ENCODE results near the gene SND1. TPM values are rescaled to one million over a fixed set of nuclear protein-coding genes. Genes with fewer than 3 reads are reported as not detected.

The SND1 gene
- total and polyA plus RNA-seq, 12 donors, result 58.9 to 266 (median 132) TPM

DNA sequence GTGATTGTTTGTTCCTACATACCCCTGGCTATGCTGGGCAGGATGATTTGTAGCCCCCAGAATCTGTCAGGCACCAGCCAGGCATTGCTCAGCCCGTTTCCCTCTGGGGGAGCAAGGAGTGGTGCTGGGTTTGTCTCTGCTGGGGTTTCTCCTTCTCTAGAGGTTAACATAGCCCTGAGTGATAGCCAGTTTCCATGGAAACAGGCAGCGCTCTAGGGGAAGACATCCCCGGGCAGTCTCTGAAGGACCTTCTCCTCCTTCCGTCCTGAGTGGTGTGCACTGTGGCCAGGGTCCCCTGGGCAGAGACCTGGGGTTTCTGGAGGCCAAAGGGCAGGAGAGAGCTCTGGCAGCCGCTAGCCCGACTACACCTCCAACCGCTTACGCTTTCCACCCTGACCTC lies 429.8 kb downstream of the SND1 start:
- intact Hi-C loops (cut with DNase I), result no loop called here
- H3K9me3 ChIP-seq (replicated peaks in 1 of 3), result no peaks in the 10 kb centered on the region
- H3K4me3 ChIP-seq, result no peak overlapping the region
- H3K36me3 ChIP-seq (replicated peaks in 1 of 2), result peaks cover 0 to 13% of the 10 kb centered on the region in 2 donors
- no peaks in the 10 kb centered on the region for H3K27me3 ChIP-seq
- H3K4me1 ChIP-seq (replicated peaks in 1 of 2), result peaks cover 10 to 17% of the 10 kb centered on the region in 2 donors
- H3K27ac ChIP-seq, result peak overlapping the region in 1 of 5 donors; percentile 11
- no peak for TF ChIP-seq POLR2A (IDR thresholded peaks at IDR 0.05)
- TF ChIP-seq, protein P1, sequence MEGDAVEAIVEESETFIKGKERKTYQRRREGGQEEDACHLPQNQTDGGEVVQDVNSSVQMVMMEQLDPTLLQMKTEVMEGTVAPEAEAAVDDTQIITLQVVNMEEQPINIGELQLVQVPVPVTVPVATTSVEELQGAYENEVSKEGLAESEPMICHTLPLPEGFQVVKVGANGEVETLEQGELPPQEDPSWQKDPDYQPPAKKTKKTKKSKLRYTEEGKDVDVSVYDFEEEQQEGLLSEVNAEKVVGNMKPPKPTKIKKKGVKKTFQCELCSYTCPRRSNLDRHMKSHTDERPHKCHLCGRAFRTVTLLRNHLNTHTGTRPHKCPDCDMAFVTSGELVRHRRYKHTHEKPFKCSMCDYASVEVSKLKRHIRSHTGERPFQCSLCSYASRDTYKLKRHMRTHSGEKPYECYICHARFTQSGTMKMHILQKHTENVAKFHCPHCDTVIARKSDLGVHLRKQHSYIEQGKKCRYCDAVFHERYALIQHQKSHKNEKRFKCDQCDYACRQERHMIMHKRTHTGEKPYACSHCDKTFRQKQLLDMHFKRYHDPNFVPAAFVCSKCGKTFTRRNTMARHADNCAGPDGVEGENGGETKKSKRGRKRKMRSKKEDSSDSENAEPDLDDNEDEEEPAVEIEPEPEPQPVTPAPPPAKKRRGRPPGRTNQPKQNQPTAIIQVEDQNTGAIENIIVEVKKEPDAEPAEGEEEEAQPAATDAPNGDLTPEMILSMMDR (IDR thresholded peaks at IDR 0.05), result no peak
- 91 to 95% (median 93%) methylated on average over 8 of the region's 8 CpGs for WGBS, 4 donors
- no peak for DNase-seq

DNA sequence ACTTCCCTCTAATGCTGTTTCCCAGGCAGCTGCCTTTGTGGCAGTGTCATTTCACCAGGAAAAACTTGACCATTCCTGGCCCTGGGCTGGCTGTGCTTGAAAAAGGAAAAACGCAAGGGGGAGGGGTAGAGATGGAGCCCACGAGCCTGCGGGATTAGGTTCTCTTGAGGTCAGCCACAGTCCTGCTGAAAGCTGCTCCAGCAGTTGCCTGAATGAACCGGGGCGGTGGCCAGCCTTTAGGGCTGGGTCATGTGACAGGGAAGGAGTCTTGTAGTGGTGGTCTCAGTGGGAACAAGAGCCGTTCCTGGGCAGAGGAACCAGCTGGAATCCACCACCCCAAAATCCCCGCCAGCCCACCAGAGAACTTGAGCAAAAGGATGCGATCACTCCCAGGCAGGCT lies 430.4 kb downstream of the SND1 start:
- H3K4me3 ChIP-seq, result no peak overlapping the region
- no peaks in the 10 kb centered on the region for H3K27me3 ChIP-seq
- 83 to 91% (median 88%) methylated on average over 7 to 8 of the region's 8 CpGs for WGBS, 4 donors
- TF ChIP-seq, protein P1 (IDR thresholded peaks at IDR 0.05), result no peak
- TF ChIP-seq POLR2A (IDR thresholded peaks at IDR 0.05), result no peak
- peaks cover 10 to 17% of the 10 kb centered on the region in 2 donors for H3K4me1 ChIP-seq (replicated peaks in 1 of 2)
- no peak for DNase-seq
- intact Hi-C loops (cut with DNase I), result no loop called here
- no peak overlapping the region for H3K27ac ChIP-seq
- no peaks in the 10 kb centered on the region for H3K9me3 ChIP-seq (replicated peaks in 1 of 3)
- peaks cover 0 to 15% of the 10 kb centered on the region in 2 donors for H3K36me3 ChIP-seq (replicated peaks in 1 of 2)

DNA sequence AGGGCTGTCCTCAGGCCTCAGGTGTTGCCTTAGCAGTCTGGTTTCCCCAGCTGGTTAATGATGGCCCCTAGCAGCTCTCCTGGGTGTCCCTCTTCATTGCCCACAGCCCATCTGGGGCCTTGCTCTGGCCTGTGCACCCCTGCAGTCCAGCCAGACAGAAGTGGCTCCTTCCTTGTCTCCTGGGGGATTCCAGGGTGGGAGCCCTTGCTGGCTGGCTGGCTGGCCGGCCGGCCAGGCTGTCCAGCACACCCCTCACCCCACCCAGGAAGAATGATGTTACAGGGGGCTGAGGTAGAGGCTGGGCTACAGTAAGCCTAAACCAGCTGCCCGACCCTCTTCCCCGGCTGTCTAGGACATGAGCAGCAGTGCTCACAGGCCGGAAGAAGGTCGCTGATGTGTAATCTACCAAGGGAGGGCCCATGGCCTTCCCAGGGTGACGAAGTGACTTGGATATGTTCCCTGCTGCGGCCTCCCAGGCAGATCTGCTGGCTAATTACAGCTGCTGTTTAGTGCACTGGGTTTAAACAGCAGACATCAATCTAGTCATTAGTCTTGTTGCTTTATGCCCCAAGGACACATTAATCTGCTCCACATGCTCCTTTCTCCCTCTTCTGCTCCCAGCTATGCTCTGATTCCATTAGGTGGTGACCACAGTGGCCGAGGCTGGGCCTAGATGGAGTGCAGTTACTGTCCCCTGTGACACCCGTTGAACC lies 433.1 kb downstream of the SND1 start:
- intact Hi-C loops (cut with DNase I), result no loop called here
- peak in 1 of 2 donors; percentile 33 for TF ChIP-seq POLR2A (IDR thresholded peaks at IDR 0.05)
- TF ChIP-seq, protein P1 (IDR thresholded peaks at IDR 0.05), result no peak
- H3K27ac ChIP-seq, result peak overlapping the region in 4 of 5 donors; percentile 40 to 89 (median 74)
- no peaks in the 10 kb centered on the region for H3K9me3 ChIP-seq (replicated peaks in 1 of 3)
- peaks cover 0 to 24% of the 10 kb centered on the region in 2 donors for H3K36me3 ChIP-seq (replicated peaks in 1 of 2)
- no peak overlapping the region for H3K4me3 ChIP-seq
- DNase-seq, result peak; percentile 85 to 97 (median 93)
- WGBS, 4 donors, result 30 to 59% (median 36%) methylated on average over 2 to 10 of the region's 10 CpGs
- no peaks in the 10 kb centered on the region for H3K27me3 ChIP-seq
- peaks cover 10 to 17% of the 10 kb centered on the region in 2 donors for H3K4me1 ChIP-seq (replicated peaks in 1 of 2)

DNA sequence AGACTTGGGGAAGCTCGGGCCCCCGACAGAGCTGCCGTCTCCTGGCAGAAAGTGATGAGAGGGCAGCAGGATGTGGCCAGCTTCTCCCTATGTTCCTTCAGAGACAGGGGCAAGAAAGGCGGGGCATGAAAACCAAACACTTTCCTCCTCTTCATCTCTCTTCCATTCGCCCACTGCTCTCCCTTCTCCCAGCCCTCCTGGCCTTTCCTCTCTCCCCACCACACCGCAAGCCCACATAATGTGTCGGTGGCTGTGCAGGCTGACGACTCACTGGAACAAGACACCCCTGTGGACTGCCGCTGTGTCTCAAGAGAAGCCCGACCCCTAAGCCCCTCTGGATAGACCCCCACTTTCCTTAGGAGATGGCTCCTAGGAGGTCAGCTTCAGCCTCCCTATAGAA lies 438.5 kb downstream of the SND1 start:
- Histone ChIP-seq H3K4me3 (no peak overlapping the region), H3K4me1 (replicated peaks in 1 of 2) (peaks cover 3% of the 10 kb centered on the region in 2 donors), H3K27ac (no peak overlapping the region), H3K36me3 (replicated peaks in 1 of 2) (peaks cover 0 to 41% of the 10 kb centered on the region in 2 donors), H3K9me3 (replicated peaks in 1 of 3) (no peaks in the 10 kb centered on the region), H3K27me3 (no peaks in the 10 kb centered on the region)
- intact Hi-C loops (cut with DNase I), result no loop called here
- WGBS, 4 donors, result 90 to 97% (median 93%) methylated on average over 9 to 10 of the region's 10 CpGs
- DNase-seq, result no peak
- TF ChIP-seq, protein P1 (IDR thresholded peaks at IDR 0.05), result no peak
- TF ChIP-seq POLR2A (IDR thresholded peaks at IDR 0.05), result no peak
